ENCODE data around the gene TEX22. TPM values are rescaled to one million over a fixed set of nuclear protein-coding genes. Genes with fewer than 3 reads are reported as not detected.

The TEX22 gene
- polyA plus RNA-seq, 1 experiment = 0.05 TPM

GRCh38 chr14:105442125-105442524 is 43.8 kb downstream of the TEX22 start:
- ChIA-PET POLR2A (no interaction called here), CTCF (no interaction called here)
- TF ChIP-seq, protein P1, sequence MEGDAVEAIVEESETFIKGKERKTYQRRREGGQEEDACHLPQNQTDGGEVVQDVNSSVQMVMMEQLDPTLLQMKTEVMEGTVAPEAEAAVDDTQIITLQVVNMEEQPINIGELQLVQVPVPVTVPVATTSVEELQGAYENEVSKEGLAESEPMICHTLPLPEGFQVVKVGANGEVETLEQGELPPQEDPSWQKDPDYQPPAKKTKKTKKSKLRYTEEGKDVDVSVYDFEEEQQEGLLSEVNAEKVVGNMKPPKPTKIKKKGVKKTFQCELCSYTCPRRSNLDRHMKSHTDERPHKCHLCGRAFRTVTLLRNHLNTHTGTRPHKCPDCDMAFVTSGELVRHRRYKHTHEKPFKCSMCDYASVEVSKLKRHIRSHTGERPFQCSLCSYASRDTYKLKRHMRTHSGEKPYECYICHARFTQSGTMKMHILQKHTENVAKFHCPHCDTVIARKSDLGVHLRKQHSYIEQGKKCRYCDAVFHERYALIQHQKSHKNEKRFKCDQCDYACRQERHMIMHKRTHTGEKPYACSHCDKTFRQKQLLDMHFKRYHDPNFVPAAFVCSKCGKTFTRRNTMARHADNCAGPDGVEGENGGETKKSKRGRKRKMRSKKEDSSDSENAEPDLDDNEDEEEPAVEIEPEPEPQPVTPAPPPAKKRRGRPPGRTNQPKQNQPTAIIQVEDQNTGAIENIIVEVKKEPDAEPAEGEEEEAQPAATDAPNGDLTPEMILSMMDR (IDR thresholded peaks at IDR 0.05; ENCODE audit: low read depth, low read length) = no peak
- DNase-seq (ENCODE audit: low read depth, low spot score) = no peak
- peaks cover 3% of the 10 kb centered on the region; the same call in 1 of the 2 replicates for H3K9me3 ChIP-seq (ENCODE audit: control insufficient read depth, insufficient read depth, low read length)
- H3K27me3 ChIP-seq (ENCODE audit: control insufficient read depth, insufficient read depth, low read length) = no peaks in the 10 kb centered on the region
- no peak overlapping the region for H3K4me3 ChIP-seq (ENCODE audit: low read depth, low read length)
- H3K27ac ChIP-seq (ENCODE audit: low read depth, low read length) = no peak overlapping the region

- Histone ChIP-seq H3K27ac (ENCODE audit: low read depth, low read length) (no peak overlapping the region), H3K27me3 (ENCODE audit: control insufficient read depth, insufficient read depth, low read length) (no peaks in the 10 kb centered on the region), H3K9me3 (ENCODE audit: control insufficient read depth, insufficient read depth, low read length) (peaks cover 3% of the 10 kb centered on the region; the same call in 1 of the 2 replicates), H3K4me3 (ENCODE audit: low read depth, low read length) (no peak overlapping the region)
- TF ChIP-seq, protein P1 (IDR thresholded peaks at IDR 0.05; ENCODE audit: low read depth, low read length) = no peak
- ChIA-PET CTCF (no interaction called here), POLR2A (no interaction called here)
- DNase-seq (ENCODE audit: low read depth, low spot score) = no peak
Observed at GRCh38 chr14:105442834-105443233, 44.5 kb downstream of the TEX22 start.

DNA sequence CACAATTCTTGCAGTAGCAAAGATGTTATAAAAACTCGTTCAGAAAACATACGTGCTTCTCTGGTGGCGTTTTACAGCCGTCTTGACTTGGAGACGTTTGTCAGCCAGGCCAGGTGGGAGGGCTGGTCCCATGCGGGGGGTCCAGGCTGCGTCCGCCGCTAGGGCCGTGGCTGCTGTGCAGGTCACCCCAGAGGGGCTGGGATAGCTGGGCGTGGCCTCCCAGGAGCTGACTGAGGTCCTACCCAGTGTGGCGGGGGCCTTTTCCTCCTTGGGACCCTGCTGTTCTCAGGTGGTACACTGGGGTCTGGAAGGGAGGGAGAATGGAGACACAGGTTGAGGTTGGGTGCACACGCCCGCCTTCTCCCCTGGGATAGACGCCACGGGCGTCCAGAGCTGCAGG is 46.5 kb downstream of the TEX22 start:
- TF ChIP-seq, protein P1 (IDR thresholded peaks at IDR 0.05; ENCODE audit: low read depth, low read length) = no peak
- CTCF ChIA-PET = interaction anchor here (0.7 kb wide), 1 partner anchor 36 kb away, joined by 3 read pairs; no protein-coding TSS in a partner anchor
- POLR2A ChIA-PET = interaction anchor here (0.7 kb wide), 1 partner anchor 189 kb away, joined by 6 read pairs; no protein-coding TSS in a partner anchor

DNA sequence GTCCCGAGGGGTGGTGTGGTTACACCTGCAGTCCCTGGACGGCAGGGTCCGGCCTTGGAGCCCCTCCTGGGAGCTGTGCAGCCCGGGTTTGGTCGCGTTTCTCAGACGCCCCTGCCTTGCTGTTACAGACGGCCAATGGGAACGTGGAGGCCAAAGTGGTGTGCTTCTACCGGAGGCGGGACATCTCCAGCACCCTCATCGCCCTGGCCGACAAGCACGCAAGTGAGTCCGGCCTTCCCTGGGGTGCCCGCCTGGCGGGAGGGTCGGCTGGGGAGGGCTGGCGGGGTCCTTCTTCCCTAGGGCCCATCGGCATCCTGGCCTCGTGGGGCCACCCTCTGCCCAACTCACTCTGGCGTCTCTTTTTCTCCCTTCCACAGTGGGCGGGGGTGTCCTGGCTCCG is 47.0 kb downstream of the TEX22 start:
- Histone ChIP-seq H3K9me3 (ENCODE audit: control insufficient read depth, insufficient read depth, low read length) (peaks cover 1% of the 10 kb centered on the region; the same call in 1 of the 2 replicates), H3K27me3 (ENCODE audit: control insufficient read depth, insufficient read depth, low read length) (no peaks in the 10 kb centered on the region), H3K27ac (ENCODE audit: low read depth, low read length) (no peak overlapping the region), H3K4me3 (ENCODE audit: low read depth, low read length) (no peak overlapping the region)
- POLR2A ChIA-PET = no interaction called here
- CTCF ChIA-PET = interaction anchor here (0.6 to 0.7 kb wide), 2 partner anchors 36 to 83 kb away, joined by 3 read pairs; no protein-coding TSS in a partner anchor
- TF ChIP-seq, protein P1 (IDR thresholded peaks at IDR 0.05; ENCODE audit: low read depth, low read length) = no peak
- no peak for DNase-seq (ENCODE audit: low read depth, low spot score)

More for the DNA sequence above, 46.5 kb downstream of the TEX22 start:
- DNase-seq (ENCODE audit: low read depth, low spot score) = no peak
- H3K27ac ChIP-seq (ENCODE audit: low read depth, low read length) = no peak overlapping the region
- H3K4me3 ChIP-seq (ENCODE audit: low read depth, low read length) = no peak overlapping the region
- H3K27me3 ChIP-seq (ENCODE audit: control insufficient read depth, insufficient read depth, low read length) = no peaks in the 10 kb centered on the region
- H3K9me3 ChIP-seq (ENCODE audit: control insufficient read depth, insufficient read depth, low read length) = peaks cover 3% of the 10 kb centered on the region; the same call in 1 of the 2 replicates

DNA sequence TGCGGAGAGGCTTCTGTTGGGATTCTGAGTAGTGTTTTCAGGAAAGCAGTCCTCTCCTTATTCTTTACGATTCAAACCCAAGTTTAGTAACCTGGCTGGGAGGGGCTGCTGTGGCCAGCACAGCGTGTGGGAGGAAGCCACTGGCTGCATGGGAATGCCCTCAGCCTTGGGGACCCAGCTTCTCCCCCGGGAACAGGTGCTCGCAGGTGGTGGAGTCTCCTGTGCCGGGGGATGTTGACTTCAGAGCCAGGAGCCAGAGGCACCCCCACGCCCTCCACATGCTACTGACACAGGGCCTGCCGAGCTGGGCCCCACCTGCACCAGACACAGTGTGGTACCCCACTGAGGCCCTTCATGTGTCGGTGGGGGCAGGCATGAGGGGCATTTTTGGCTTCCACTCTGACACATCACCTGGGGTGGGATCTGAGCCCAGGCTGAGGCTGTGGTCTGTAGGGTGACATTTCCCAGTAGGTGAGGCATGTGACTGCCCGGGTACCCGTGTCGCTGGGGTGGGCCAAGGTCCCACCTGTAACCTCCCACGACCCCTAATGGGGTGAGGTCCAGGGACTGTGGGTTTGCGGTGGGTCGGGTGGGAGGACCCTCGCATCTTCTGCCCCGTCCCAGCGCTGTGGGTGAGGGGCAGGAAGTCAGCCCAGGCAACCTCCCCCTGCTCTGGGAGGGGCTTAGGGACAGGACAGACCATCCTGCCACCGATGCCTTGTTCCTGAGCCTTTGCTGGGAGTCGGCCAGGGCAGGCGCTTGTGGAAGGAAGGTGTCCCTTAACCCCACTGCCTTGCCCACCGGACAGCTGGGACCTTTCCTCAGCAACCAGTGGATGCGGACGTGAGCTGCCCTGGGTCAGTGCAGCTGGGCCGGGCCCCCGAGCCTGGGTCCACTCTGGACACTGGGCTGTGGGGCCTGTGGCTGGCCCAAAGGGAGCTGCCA is 47.8 kb downstream of the TEX22 start:
- DNase-seq (ENCODE audit: low read depth, low spot score) = no peak
- ChIA-PET POLR2A (no interaction called here), CTCF (interaction anchor here (0.6 to 1.0 kb wide), 3 partner anchors 35 to 83 kb away, joined by 3 to 4 read pairs (median 4); no protein-coding TSS in a partner anchor)
- Histone ChIP-seq H3K9me3 (ENCODE audit: control insufficient read depth, insufficient read depth, low read length) (no peaks in the 10 kb centered on the region), H3K4me3 (ENCODE audit: low read depth, low read length) (no peak overlapping the region), H3K27me3 (ENCODE audit: control insufficient read depth, insufficient read depth, low read length) (no peaks in the 10 kb centered on the region), H3K27ac (ENCODE audit: low read depth, low read length) (no peak overlapping the region)
- TF ChIP-seq, protein P1 (IDR thresholded peaks at IDR 0.05; ENCODE audit: low read depth, low read length) = no peak
